ENCODE measurements around the gene SREK1.

Gene SREK1

GRCh38 chr5:66151030-66151429 is 6.9 kb downstream of the SREK1 start:
- Histone ChIP-seq H3K4me3 (ENCODE audit: low read depth, low read length) (no peak overlapping the region), H3K36me3 (peaks cover 37% of the 10 kb centered on the region), H3K27me3 (no peaks in the 10 kb centered on the region), H3K4me1 (no peaks in the 10 kb centered on the region), H3K9me3 (no peaks in the 10 kb centered on the region)
- TF ChIP-seq CTCF (IDR thresholded peaks at IDR 0.05; ENCODE audit: low read depth, low read length) = no peak
- DNase-seq = no peak

GRCh38 chr5:66151491-66151890 is 7.4 kb downstream of the SREK1 start:
- no peak for DNase-seq
- no peaks in the 10 kb centered on the region for H3K27me3 ChIP-seq
- H3K4me3 ChIP-seq (ENCODE audit: low read depth, low read length) = no peak overlapping the region
- no peak for TF ChIP-seq CTCF (IDR thresholded peaks at IDR 0.05; ENCODE audit: low read depth, low read length)
- H3K36me3 ChIP-seq = peaks cover 41% of the 10 kb centered on the region
- no peaks in the 10 kb centered on the region for H3K9me3 ChIP-seq
- H3K4me1 ChIP-seq = no peaks in the 10 kb centered on the region

GRCh38 chr5:66157046-66157445 is 12.9 kb downstream of the SREK1 start:
- no peak for DNase-seq
- peaks cover 76% of the 10 kb centered on the region for H3K36me3 ChIP-seq
- H3K4me3 ChIP-seq (ENCODE audit: low read depth, low read length) = no peak overlapping the region
- no peak for TF ChIP-seq CTCF (IDR thresholded peaks at IDR 0.05; ENCODE audit: low read depth, low read length)
- no peaks in the 10 kb centered on the region for H3K9me3 ChIP-seq
- no peaks in the 10 kb centered on the region for H3K27me3 ChIP-seq
- no peaks in the 10 kb centered on the region for H3K4me1 ChIP-seq

GRCh38 chr5:66161356-66161755 is 17.3 kb downstream of the SREK1 start:
- Histone ChIP-seq H3K4me3 (ENCODE audit: low read depth, low read length) (no peak overlapping the region), H3K27me3 (no peaks in the 10 kb centered on the region), H3K36me3 (peaks cover 82% of the 10 kb centered on the region), H3K4me1 (no peaks in the 10 kb centered on the region), H3K9me3 (no peaks in the 10 kb centered on the region)
- DNase-seq = no peak
- no peak for TF ChIP-seq CTCF (IDR thresholded peaks at IDR 0.05; ENCODE audit: low read depth, low read length)

- Histone ChIP-seq H3K36me3 (peaks cover 77% of the 10 kb centered on the region), H3K4me1 (no peaks in the 10 kb centered on the region)
Observed at GRCh38 chr5:66164044-66164790, 20.1 kb downstream of the SREK1 start.

More at GRCh38 chr5:66164044-66164790, 20.1 kb downstream of the SREK1 start:
- TF ChIP-seq CTCF (IDR thresholded peaks at IDR 0.05; ENCODE audit: low read depth, low read length) = no peak
- H3K4me3 ChIP-seq (ENCODE audit: low read depth, low read length) = no peak overlapping the region
- DNase-seq = no peak
- no peaks in the 10 kb centered on the region for H3K9me3 ChIP-seq
- no peaks in the 10 kb centered on the region for H3K27me3 ChIP-seq
